Hepatocyte (in vitro differentiated cells): ENCODE measurements around the gene TNFRSF1B. TPM values are rescaled to one million over a fixed set of nuclear protein-coding genes. Genes with fewer than 3 reads are reported as not detected.

Experiments used
- DNase-seq: peaks from one replicate; pipeline ENCODE4 v3.0.0-alpha.2; 2016; ENCODE audit warnings: low spot score
- H2AFZ ChIP-seq: fragments of 200-600 bp; sonication (generic); 2 replicates; pipeline ENCODE4 v1.6.0; 2016; ENCODE audit warnings: antibody characterized with exemption, mild to moderate bottlenecking
- H3K27ac ChIP-seq: fragments of 200-600 bp; sonication (generic); 2 replicates; pipeline ENCODE4 v1.5.1; 2016; ENCODE audit warnings: mild to moderate bottlenecking
- H3K27me3 ChIP-seq: fragments of 200-600 bp; sonication (generic); 2 replicates; pipeline ENCODE4 v1.6.1; 2016
- H3K36me3 ChIP-seq: fragments of 200-600 bp; sonication (generic); replicated peaks from 2 replicates; pipeline ENCODE4 v1.5.1; 2016; ENCODE audit warnings: low read depth; ENCODE audit not compliant: insufficient read depth
- H3K4me1 ChIP-seq: fragments of 200-600 bp; sonication (generic); 2 replicates; pipeline ENCODE4 v1.5.1; 2016; ENCODE audit warnings: mild to moderate bottlenecking, moderate library complexity; ENCODE audit not compliant: insufficient read depth
- H3K4me2 ChIP-seq: fragments of 200-600 bp; sonication (generic); 2 replicates; pipeline ENCODE4 v1.6.0; 2016
- H3K4me3 ChIP-seq: fragments of 200-600 bp; sonication (generic); 2 replicates; pipeline ENCODE4 v1.5.1; 2016; ENCODE audit warnings: mild to moderate bottlenecking
- H3K79me2 ChIP-seq: fragments of 200-600 bp; sonication (generic); 2 replicates; pipeline ENCODE4 v1.6.0; 2017; ENCODE audit warnings: mild to moderate bottlenecking
- H3K9me2 ChIP-seq: fragments of 200-600 bp; sonication (generic); replicated peaks from 2 replicates; pipeline ENCODE4 v1.6.0; 2017; ENCODE audit warnings: mild to moderate bottlenecking; ENCODE audit not compliant: insufficient read depth
- H3K9me3 ChIP-seq: fragments of 200-600 bp; sonication (generic); 2 replicates; pipeline ENCODE4 v1.5.1; 2016; ENCODE audit warnings: low read depth, mild to moderate bottlenecking
- H4K20me1 ChIP-seq: fragments of 200-600 bp; sonication (generic); 2 replicates; pipeline ENCODE4 v1.6.0; 2016; ENCODE audit warnings: mild to moderate bottlenecking; ENCODE audit not compliant: insufficient read depth, poor library complexity, severe bottlenecking
- CTCF ChIP-seq: fragments of 200-600 bp; sonication (generic); IDR thresholded peaks from 2 replicates; pipeline ENCODE4 v1.5.1; 2016; ENCODE audit warnings: antibody characterized with exemption, mild to moderate bottlenecking; ENCODE audit not compliant: poor library complexity
- EZH2 ChIP-seq: fragments of 200-600 bp; sonication (generic); IDR thresholded peaks from 2 replicates; pipeline ENCODE4 v1.6.1; 2016; ENCODE audit warnings: antibody characterized with exemption, mild to moderate bottlenecking, borderline replicate concordance
- EZH2phosphoT487 ChIP-seq: fragments of 200-600 bp; sonication (generic); IDR thresholded peaks from one replicate; pipeline ENCODE4 v1.6.1; 2018; ENCODE audit warnings: antibody characterized with exemption, mild to moderate bottlenecking, low read depth, moderate library complexity; ENCODE audit not compliant: unreplicated experiment, severe bottlenecking
- WGBS: methylation state at CpG from one replicate; pipeline ENCODE4 v1.1.6; 2016; ENCODE audit warnings: low lambda C conversion rate; ENCODE audit errors: missing lambda C conversion rate; 5-methylcytosine and 5-hydroxymethylcytosine counted together
- polyA plus RNA-seq: library from polyadenylated mRNA; unstranded; fragments of >200 nt; fragmentation: Nextera tagmentation; extraction: Ambion mirVana; gene quantifications from 2 replicates; pipeline ENCODE4 v1.2.1, GENCODE V29; 2016
- total RNA-seq: library from RNA; depleted of rRNA; stranded (reverse); fragments of >200 nt; gene quantifications from 2 replicates; pipeline ENCODE4 v1.2.3, GENCODE V29; 2014

TNFRSF1B gene
- total and polyA plus RNA-seq, 2 experiments from 2014 or later, result 4.3 to 13.4 TPM

DNA sequence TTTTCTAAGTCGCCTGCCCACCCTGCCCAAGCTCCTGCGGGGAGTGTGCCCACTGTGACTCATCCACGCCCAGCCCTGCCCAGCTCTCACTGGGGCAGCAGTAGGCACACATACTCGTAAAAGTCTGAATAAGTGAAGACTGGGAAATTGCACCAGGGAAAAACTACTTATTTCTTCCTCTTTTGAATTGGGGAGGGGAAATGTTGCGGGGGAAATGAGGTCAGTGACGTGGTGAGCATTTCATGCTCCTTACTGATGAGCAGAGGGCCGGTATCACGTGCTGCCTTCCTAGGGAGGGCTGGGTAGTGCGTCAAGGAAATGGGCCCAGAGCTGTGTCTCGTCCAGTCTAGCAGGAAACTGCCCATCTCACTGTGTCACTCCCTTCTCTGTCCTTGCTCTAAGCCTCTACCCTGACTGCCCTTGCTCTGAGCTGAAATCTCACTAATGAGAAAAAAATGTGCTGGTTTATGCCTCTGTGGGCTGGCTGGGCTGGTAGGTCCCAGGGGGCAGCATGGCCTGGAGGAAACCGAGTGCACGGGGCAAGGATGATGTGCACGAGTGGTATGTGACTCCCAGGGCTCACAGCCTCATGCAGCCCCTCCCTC is 13.5 kb upstream of the TNFRSF1B start:
- H3K4me2 ChIP-seq, result no peak overlapping the region
- H3K9me2 ChIP-seq, result no peaks in the 10 kb centered on the region
- no peaks in the 10 kb centered on the region for H3K79me2 ChIP-seq
- no peak overlapping the region for H3K27ac ChIP-seq
- no peak overlapping the region for H2AFZ ChIP-seq
- H3K4me3 ChIP-seq, result no peak overlapping the region
- H3K27me3 ChIP-seq, result no peaks in the 10 kb centered on the region
- peaks cover 14% of the 10 kb centered on the region for H3K4me1 ChIP-seq
- DNase-seq, result no peak
- H4K20me1 ChIP-seq, result no peaks in the 10 kb centered on the region
- H3K9me3 ChIP-seq, result no peaks in the 10 kb centered on the region
- 80% methylated on average over 13 of the region's 13 CpGs for WGBS
- TF ChIP-seq CTCF (no peak), EZH2 (no peak)
- H3K36me3 ChIP-seq, result no peaks in the 10 kb centered on the region

- WGBS, result 100% methylated on average over 2 of the region's 2 CpGs
- no peaks in the 10 kb centered on the region for H3K9me3 ChIP-seq
Observed at GRCh38 chr1:12155328-12155727, 11.5 kb upstream of the TNFRSF1B start.

GRCh38 chr1:12157366-12158231 is 9.2 kb upstream of the TNFRSF1B start:
- no peaks in the 10 kb centered on the region for H3K27me3 ChIP-seq
- no peak overlapping the region for H2AFZ ChIP-seq
- H3K4me1 ChIP-seq, result peaks cover 17% of the 10 kb centered on the region
- no peak for DNase-seq
- H3K9me2 ChIP-seq, result no peaks in the 10 kb centered on the region
- H3K79me2 ChIP-seq, result no peaks in the 10 kb centered on the region
- H4K20me1 ChIP-seq, result no peaks in the 10 kb centered on the region
- WGBS, result 67% methylated on average over 10 of the region's 10 CpGs
- no peaks in the 10 kb centered on the region for H3K36me3 ChIP-seq
- H3K9me3 ChIP-seq, result no peaks in the 10 kb centered on the region
- H3K4me3 ChIP-seq, result no peak overlapping the region
- no peak overlapping the region for H3K27ac ChIP-seq
- TF ChIP-seq EZH2 (no peak), CTCF (no peak), EZH2phosphoT487 (no peak)
- no peak overlapping the region for H3K4me2 ChIP-seq

More at GRCh38 chr1:12155328-12155727, 11.5 kb upstream of the TNFRSF1B start:
- H4K20me1 ChIP-seq, result no peaks in the 10 kb centered on the region
- no peak for TF ChIP-seq EZH2
- TF ChIP-seq CTCF, result no peak
- TF ChIP-seq EZH2phosphoT487, result no peak
- H2AFZ ChIP-seq, result no peak overlapping the region
- no peaks in the 10 kb centered on the region for H3K9me2 ChIP-seq
- no peaks in the 10 kb centered on the region for H3K36me3 ChIP-seq
- H3K4me2 ChIP-seq, result no peak overlapping the region
- no peak overlapping the region for H3K4me3 ChIP-seq
- no peak overlapping the region for H3K27ac ChIP-seq
- no peak for DNase-seq
- H3K27me3 ChIP-seq, result no peaks in the 10 kb centered on the region
- peaks cover 9% of the 10 kb centered on the region for H3K4me1 ChIP-seq
- no peaks in the 10 kb centered on the region for H3K79me2 ChIP-seq
